Neuronal stem cell (in vitro differentiated cells): ENCODE data around the gene IQCH.
A peak's percentile ranks its signal among the peaks of the same experiment; 100 is the strongest.

Experiments used
- DNase-seq: peaks from one replicate; pipeline ENCODE4 v3.0.0-alpha.2; 2013; ENCODE audit warnings: low spot score
- H2AFZ ChIP-seq: one replicate; pipeline ENCODE4 v1.6.1; 2013; ENCODE audit warnings: mild to moderate bottlenecking, low read length, inconsistent platforms
- H2AK5ac ChIP-seq: 2 replicates; pipeline ENCODE4 v1.6.1; 2013; ENCODE audit warnings: low read depth, mild to moderate bottlenecking, inconsistent platforms, low read length, moderate library complexity, mixed read lengths
- H2BK120ac ChIP-seq: 2 replicates; pipeline ENCODE4 v1.6.1; 2013; ENCODE audit warnings: low read depth, mild to moderate bottlenecking, inconsistent platforms, low read length, moderate library complexity, mixed read lengths
- H2BK12ac ChIP-seq: one replicate; pipeline ENCODE4 v1.6.1; 2013; ENCODE audit warnings: low read length, inconsistent platforms
- H2BK15ac ChIP-seq: 2 replicates; pipeline ENCODE4 v1.6.1; 2013; ENCODE audit warnings: mild to moderate bottlenecking, low read length, inconsistent platforms, mixed read lengths
- H2BK5ac ChIP-seq: one replicate; pipeline ENCODE4 v1.6.1; 2013; ENCODE audit warnings: inconsistent platforms, mild to moderate bottlenecking, low read length, moderate library complexity
- H3K14ac ChIP-seq: one replicate; pipeline ENCODE4 v1.6.1; 2013; ENCODE audit warnings: low read length, inconsistent platforms
- H3K18ac ChIP-seq: 2 replicates; pipeline ENCODE4 v1.6.1; 2013; ENCODE audit warnings: low read length, inconsistent platforms
- H3K23ac ChIP-seq: 2 replicates; pipeline ENCODE4 v1.6.1; 2013; ENCODE audit warnings: low read depth, mild to moderate bottlenecking, mixed read lengths, low read length, inconsistent platforms; ENCODE audit not compliant: poor library complexity
- H3K27ac ChIP-seq: replicated peaks from 3 replicates; pipeline ENCODE4 v1.5.1; 2013; ENCODE audit warnings: low read length, inconsistent platforms
- H3K27me3 ChIP-seq, 3 experiments: 2 replicates each; pipeline ENCODE4 v1.6.1; 2013; ENCODE audit warnings: low read length in 3 of 3, mild to moderate bottlenecking in 2 of 3, inconsistent platforms in 1 of 3, low read depth in 1 of 3, mixed read lengths in 1 of 3, moderate library complexity in 1 of 3; ENCODE audit not compliant: control insufficient read depth in 3 of 3, insufficient read depth in 3 of 3
- H3K36me3 ChIP-seq, 2 donors: replicated peaks in 1 of 2; 2 replicates each; pipeline ENCODE4 v1.6.1; 2013; ENCODE audit warnings: low read length in 2 of 2; ENCODE audit not compliant: control insufficient read depth in 2 of 2, insufficient read depth in 2 of 2
- H3K4ac ChIP-seq: 2 replicates; pipeline ENCODE4 v1.6.1; 2013; ENCODE audit warnings: inconsistent platforms, mild to moderate bottlenecking, low read length, moderate library complexity
- H3K4me1 ChIP-seq, 2 donors: 1 replicate in 1 of 2; 2 replicates in 1 of 2; pipeline ENCODE4 v1.6.1; 2013; ENCODE audit warnings: low read length in 2 of 2, low read depth in 1 of 2; ENCODE audit not compliant: control insufficient read depth in 2 of 2, insufficient read depth in 1 of 2
- H3K4me2 ChIP-seq: one replicate; pipeline ENCODE4 v1.6.1; 2013; ENCODE audit warnings: mild to moderate bottlenecking, low read length, inconsistent platforms; ENCODE audit not compliant: insufficient read depth, poor library complexity, severe bottlenecking
- H3K4me3 ChIP-seq, 2 donors: 2 replicates each; pipeline ENCODE4 v1.5.1; 2013; ENCODE audit warnings: low read length in 2 of 2, mild to moderate bottlenecking in 2 of 2, inconsistent platforms in 1 of 2, moderate library complexity in 1 of 2
- H3K79me1 ChIP-seq: one replicate; pipeline ENCODE4 v1.6.1; 2013; ENCODE audit warnings: low read depth, mild to moderate bottlenecking, inconsistent platforms, low read length, moderate library complexity
- H3K9ac ChIP-seq: one replicate; pipeline ENCODE4 v1.6.1; 2013; ENCODE audit warnings: mild to moderate bottlenecking, low read depth, low read length, inconsistent platforms; ENCODE audit not compliant: poor library complexity
- H3K9me3 ChIP-seq, 2 donors: replicated peaks in 1 of 2; 2 replicates each; pipeline versions ENCODE3 to v1.6.1; 2013; ENCODE audit warnings: low read length in 2 of 2, mild to moderate bottlenecking in 2 of 2, inconsistent platforms in 1 of 2, low read depth in 1 of 2, mixed read lengths in 1 of 2, moderate library complexity in 1 of 2; ENCODE audit not compliant: control insufficient read depth in 2 of 2, insufficient read depth in 1 of 2
- H4K8ac ChIP-seq: one replicate; pipeline ENCODE4 v1.6.1; 2013; ENCODE audit warnings: low read depth, mild to moderate bottlenecking, inconsistent platforms, low read length, moderate library complexity
- H4K91ac ChIP-seq: one replicate; pipeline ENCODE4 v1.6.1; 2013; ENCODE audit warnings: low read length, low read depth, mild to moderate bottlenecking, inconsistent platforms; ENCODE audit not compliant: poor library complexity
- WGBS, 2 donors: extraction: QIAGEN DNeasy Blood & Tissue Kit; methylation state at CpG; one replicate each; pipeline ENCODE4 v1.1.7; 2013; ENCODE audit warnings: missing lambda C conversion rate in 2 of 2, mixed read lengths in 1 of 2; ENCODE audit not compliant: insufficient read length in 2 of 2, insufficient replicate concordance in 1 of 2; ENCODE audit errors: extremely low coverage in 2 of 2; 5-methylcytosine and 5-hydroxymethylcytosine counted together

IQCH gene

GRCh38 chr15:67548862-67549651, 294.5 kb downstream of the IQCH start:
- Histone ChIP-seq H2AK5ac (no peak overlapping the region), H3K23ac (no peak overlapping the region), H2BK12ac (no peak overlapping the region), H3K27ac (no peak overlapping the region), H3K79me1 (no peaks in the 10 kb centered on the region), H3K9ac (no peak overlapping the region), H3K18ac (no peak overlapping the region), H3K4me1 (peaks cover 5 to 24% of the 10 kb centered on the region in 2 donors), H4K8ac (no peak overlapping the region), H4K91ac (no peak overlapping the region), H3K27me3 (no peaks in the 10 kb centered on the region), H3K4ac (no peak overlapping the region), H3K4me2 (no peak overlapping the region), H2BK5ac (no peak overlapping the region), H3K14ac (no peak overlapping the region), H3K36me3 (peaks cover 6 to 33% of the 10 kb centered on the region in 2 donors), H2AFZ (no peak overlapping the region), H3K9me3 (no peaks in the 10 kb centered on the region), H3K4me3 (no peak overlapping the region), H2BK120ac (no peak overlapping the region), H2BK15ac (no peak overlapping the region)
- DNase-seq = peak; percentile 63
- no CpG with 5 or more reads among the region's 8 CpGs for WGBS, 2 donors

GRCh38 chr15:67549736-67550135, 295.1 kb downstream of the IQCH start:
- no peak overlapping the region for H2BK15ac ChIP-seq
- no peak overlapping the region for H2BK120ac ChIP-seq
- H2AK5ac ChIP-seq = no peak overlapping the region
- H3K36me3 ChIP-seq = peaks cover 6 to 29% of the 10 kb centered on the region in 2 donors
- whole genome bisulfite sequencing, 2 donors = no CpG with 5 or more reads among the region's 3 CpGs
- no peak overlapping the region for H2BK12ac ChIP-seq
- H3K14ac ChIP-seq = no peak overlapping the region
- H3K18ac ChIP-seq = no peak overlapping the region
- H3K79me1 ChIP-seq = no peaks in the 10 kb centered on the region
- H3K4ac ChIP-seq = no peak overlapping the region
- no peaks in the 10 kb centered on the region for H3K9me3 ChIP-seq
- no peak overlapping the region for H3K9ac ChIP-seq
- no peak overlapping the region for H3K27ac ChIP-seq
- no peak overlapping the region for H4K91ac ChIP-seq
- no peak overlapping the region for H3K4me2 ChIP-seq
- H3K4me3 ChIP-seq = no peak overlapping the region
- H2BK5ac ChIP-seq = no peak overlapping the region
- no peak overlapping the region for H3K23ac ChIP-seq
- no peaks in the 10 kb centered on the region for H3K27me3 ChIP-seq
- no peak overlapping the region for H2AFZ ChIP-seq
- H3K4me1 ChIP-seq = peaks cover 5 to 24% of the 10 kb centered on the region in 2 donors
- no peak overlapping the region for H4K8ac ChIP-seq
- DNase-seq = no peak

- WGBS, 2 donors = no CpG with 5 or more reads among the region's 4 CpGs
These were observed 295.9 kb downstream of the IQCH start for GRCh38 chr15:67550522-67550921.

DNA sequence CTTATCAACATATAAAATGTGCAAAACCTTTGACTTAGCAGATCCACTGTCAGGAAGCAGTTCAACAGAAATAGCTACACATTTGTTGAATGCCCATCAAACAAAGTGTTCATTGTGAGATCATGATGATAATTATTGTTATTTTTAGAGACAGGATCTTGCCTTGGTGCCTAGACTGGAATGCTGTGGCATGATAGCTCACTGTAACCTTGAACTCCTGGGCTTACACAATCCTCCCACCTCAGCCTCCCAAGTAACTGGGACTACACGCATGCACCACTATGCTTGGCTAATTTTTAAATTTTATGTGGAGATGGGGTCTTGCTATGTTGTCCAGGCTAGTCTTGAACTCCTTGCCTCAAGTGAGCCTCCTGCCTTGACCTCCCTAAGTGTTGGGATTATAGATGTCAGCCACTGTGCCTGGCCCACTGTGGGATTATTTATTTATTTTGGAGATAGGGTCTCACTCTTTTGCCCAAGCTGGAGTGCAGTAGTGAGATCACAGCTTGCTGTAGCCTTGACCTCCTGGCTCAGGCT, 296.7 kb downstream of the IQCH start:
- Histone ChIP-seq H3K14ac (no peak overlapping the region), H3K4me1 (peaks cover 5 to 24% of the 10 kb centered on the region in 2 donors), H3K18ac (no peak overlapping the region), H2BK12ac (no peak overlapping the region), H3K4ac (no peak overlapping the region), H2AFZ (no peak overlapping the region), H2AK5ac (no peak overlapping the region), H2BK120ac (no peak overlapping the region), H3K9me3 (no peaks in the 10 kb centered on the region), H3K79me1 (no peaks in the 10 kb centered on the region), H4K8ac (no peak overlapping the region), H4K91ac (no peak overlapping the region), H3K23ac (no peak overlapping the region), H3K4me2 (no peak overlapping the region), H2BK15ac (no peak overlapping the region), H2BK5ac (no peak overlapping the region), H3K27ac (no peak overlapping the region), H3K9ac (no peak overlapping the region), H3K36me3 (peaks cover 4 to 25% of the 10 kb centered on the region in 2 donors), H3K27me3 (no peaks in the 10 kb centered on the region), H3K4me3 (no peak overlapping the region)
- WGBS, 2 donors = no CpG with 5 or more reads among the region's 1 CpG
- DNase-seq = no peak

More at GRCh38 chr15:67550522-67550921, 295.9 kb downstream of the IQCH start:
- Histone ChIP-seq H3K36me3 (peaks cover 6 to 31% of the 10 kb centered on the region in 2 donors), H2BK12ac (no peak overlapping the region), H3K79me1 (no peaks in the 10 kb centered on the region), H3K4me2 (no peak overlapping the region), H3K14ac (no peak overlapping the region), H4K91ac (no peak overlapping the region), H2AK5ac (no peak overlapping the region), H3K4me3 (no peak overlapping the region), H3K9me3 (no peaks in the 10 kb centered on the region), H2BK15ac (no peak overlapping the region), H3K27me3 (no peaks in the 10 kb centered on the region), H2BK120ac (no peak overlapping the region), H3K4ac (no peak overlapping the region), H3K9ac (no peak overlapping the region), H3K4me1 (peaks cover 5 to 24% of the 10 kb centered on the region in 2 donors), H3K18ac (no peak overlapping the region), H3K23ac (no peak overlapping the region), H3K27ac (no peak overlapping the region), H2AFZ (no peak overlapping the region), H2BK5ac (no peak overlapping the region), H4K8ac (no peak overlapping the region)
- DNase-seq = no peak
